ENCODE measurements around the gene CAPN11.
"Not testable (repeated sequence)": the region's sequence is repeated elsewhere in the genome, so short reads cannot be mapped to it uniquely, and the experiment has no call there.

CAPN11 gene

GRCh38 chr6:44143731-44144130, 14.9 kb upstream of the CAPN11 start:
- H3K36me3 ChIP-seq = peaks cover 79% of the 10 kb centered on the region
- H4K20me1 ChIP-seq = no peaks in the 10 kb centered on the region
- TF ChIP-seq Cebpa-rat (IDR thresholded peaks at IDR 0.05) = no peak
- no peak overlapping the region for H3K9ac ChIP-seq
- no peaks in the 10 kb centered on the region for H3K9me3 ChIP-seq
- no peak overlapping the region for H3K27ac ChIP-seq
- no peaks in the 10 kb centered on the region for H3K27me3 ChIP-seq
- no peak overlapping the region for H3K4me2 ChIP-seq
- peaks cover 10% of the 10 kb centered on the region for H3K4me1 ChIP-seq
- H3K4me3 ChIP-seq = no peak overlapping the region

GRCh38 chr6:44144536-44144935, 14.1 kb upstream of the CAPN11 start:
- Histone ChIP-seq H3K36me3 (peaks cover 84% of the 10 kb centered on the region), H3K4me1 (peaks cover 14% of the 10 kb centered on the region)
- H4K20me1 ChIP-seq, H3K27me3 ChIP-seq, H3K9me3 ChIP-seq, H3K27ac ChIP-seq, H3K9ac ChIP-seq, H3K4me2 ChIP-seq, H3K4me3 ChIP-seq: not testable (repeated sequence)

- TF ChIP-seq Cebpa-rat (IDR thresholded peaks at IDR 0.05) = no peak
- peaks cover 27% of the 10 kb centered on the region for H3K4me1 ChIP-seq
Observed at GRCh38 chr6:44145839-44146238, 12.8 kb upstream of the CAPN11 start.

GRCh38 chr6:44146685-44147084, 11.9 kb upstream of the CAPN11 start:
- peaks cover 35% of the 10 kb centered on the region for H3K4me1 ChIP-seq
- no peak overlapping the region for H3K27ac ChIP-seq
- peaks cover 68% of the 10 kb centered on the region for H3K36me3 ChIP-seq
- H3K9ac ChIP-seq = no peak overlapping the region
- H3K4me2 ChIP-seq = peak overlapping the region; percentile 21; the same call in 1 of the 2 replicates
- H3K9me3 ChIP-seq = no peaks in the 10 kb centered on the region
- TF ChIP-seq Cebpa-rat (IDR thresholded peaks at IDR 0.05) = no peak
- H4K20me1 ChIP-seq = peaks cover 19% of the 10 kb centered on the region
- H3K27me3 ChIP-seq = no peaks in the 10 kb centered on the region
- H3K4me3 ChIP-seq = no peak overlapping the region

More at GRCh38 chr6:44145839-44146238, 12.8 kb upstream of the CAPN11 start:
- Histone ChIP-seq H3K27me3 (no peaks in the 10 kb centered on the region), H3K36me3 (peaks cover 76% of the 10 kb centered on the region), H4K20me1 (peaks cover 11% of the 10 kb centered on the region), H3K4me3 (no peak overlapping the region), H3K27ac (no peak overlapping the region), H3K4me2 (no peak overlapping the region), H3K9me3 (no peaks in the 10 kb centered on the region), H3K9ac (no peak overlapping the region)

DNA sequence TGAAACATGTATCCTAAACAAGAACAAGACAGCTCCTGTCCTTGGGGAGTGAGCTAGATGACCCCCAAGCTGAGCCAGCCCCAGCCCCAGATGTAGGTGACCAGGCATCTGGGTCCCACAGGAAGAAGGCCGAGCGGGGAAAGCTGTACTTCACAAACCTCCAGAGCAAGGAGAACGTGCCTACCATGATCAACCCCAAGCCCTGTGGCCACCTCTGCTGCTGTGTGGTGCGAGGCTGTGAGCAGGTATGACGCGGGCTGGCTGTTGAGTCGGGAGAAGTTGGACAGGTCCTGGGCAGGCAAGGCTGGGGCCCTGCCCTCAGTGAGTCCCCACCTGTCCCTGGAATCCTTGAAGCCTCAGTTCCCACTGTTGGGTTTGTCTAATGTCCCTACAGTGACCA, 11.4 kb upstream of the CAPN11 start:
- Histone ChIP-seq H4K20me1 (peaks cover 20% of the 10 kb centered on the region), H3K4me2 (peak overlapping the region; percentile 21; the same call in 1 of the 2 replicates), H3K27me3 (no peaks in the 10 kb centered on the region), H3K4me1 (peaks cover 39% of the 10 kb centered on the region), H3K9ac (no peak overlapping the region), H3K36me3 (peaks cover 63% of the 10 kb centered on the region), H3K9me3 (no peaks in the 10 kb centered on the region), H3K4me3 (no peak overlapping the region), H3K27ac (no peak overlapping the region)
- no peak for TF ChIP-seq Cebpa-rat (IDR thresholded peaks at IDR 0.05)

GRCh38 chr6:44148306-44148705, 10.3 kb upstream of the CAPN11 start:
- Histone ChIP-seq H3K4me3 (no peak overlapping the region), H3K4me1 (peaks cover 39% of the 10 kb centered on the region), H3K27me3 (no peaks in the 10 kb centered on the region), H3K27ac (no peak overlapping the region), H3K36me3 (peaks cover 66% of the 10 kb centered on the region), H3K9me3 (no peaks in the 10 kb centered on the region), H4K20me1 (peaks cover 20% of the 10 kb centered on the region), H3K9ac (no peak overlapping the region), H3K4me2 (no peak overlapping the region)
- no peak for TF ChIP-seq Cebpa-rat (IDR thresholded peaks at IDR 0.05)

GRCh38 chr6:44149369-44150012, 9.1 kb upstream of the CAPN11 start:
- peak overlapping the region; percentile 51 for H3K27ac ChIP-seq
- H3K4me3 ChIP-seq = no peak overlapping the region
- H3K4me1 ChIP-seq = peaks cover 45% of the 10 kb centered on the region
- H4K20me1 ChIP-seq = peaks cover 20% of the 10 kb centered on the region
- H3K4me2 ChIP-seq = peak overlapping the region; percentile 80
- H3K36me3 ChIP-seq = peaks cover 54% of the 10 kb centered on the region
- peak overlapping the region; percentile 5; the same call in 1 of the 2 replicates for H3K9ac ChIP-seq
- no peaks in the 10 kb centered on the region for H3K27me3 ChIP-seq
- H3K9me3 ChIP-seq = no peaks in the 10 kb centered on the region
- no peak for TF ChIP-seq Cebpa-rat (IDR thresholded peaks at IDR 0.05)

GRCh38 chr6:44150317-44150917, 8.2 kb upstream of the CAPN11 start:
- no peak for TF ChIP-seq Cebpa-rat (IDR thresholded peaks at IDR 0.05)
- no peaks in the 10 kb centered on the region for H3K9me3 ChIP-seq
- peaks cover 54% of the 10 kb centered on the region for H3K4me1 ChIP-seq
- peak overlapping the region; percentile 80 for H3K4me2 ChIP-seq
- H3K27me3 ChIP-seq = no peaks in the 10 kb centered on the region
- peaks cover 48% of the 10 kb centered on the region for H3K36me3 ChIP-seq
- H4K20me1 ChIP-seq = peaks cover 20% of the 10 kb centered on the region
- H3K27ac ChIP-seq = peak overlapping the region; percentile 51
- H3K9ac ChIP-seq = 0 out of 2 replicates have a peak overlapping the region, but pooled peaks have one; percentile 5
- H3K4me3 ChIP-seq = no peak overlapping the region

DNA sequence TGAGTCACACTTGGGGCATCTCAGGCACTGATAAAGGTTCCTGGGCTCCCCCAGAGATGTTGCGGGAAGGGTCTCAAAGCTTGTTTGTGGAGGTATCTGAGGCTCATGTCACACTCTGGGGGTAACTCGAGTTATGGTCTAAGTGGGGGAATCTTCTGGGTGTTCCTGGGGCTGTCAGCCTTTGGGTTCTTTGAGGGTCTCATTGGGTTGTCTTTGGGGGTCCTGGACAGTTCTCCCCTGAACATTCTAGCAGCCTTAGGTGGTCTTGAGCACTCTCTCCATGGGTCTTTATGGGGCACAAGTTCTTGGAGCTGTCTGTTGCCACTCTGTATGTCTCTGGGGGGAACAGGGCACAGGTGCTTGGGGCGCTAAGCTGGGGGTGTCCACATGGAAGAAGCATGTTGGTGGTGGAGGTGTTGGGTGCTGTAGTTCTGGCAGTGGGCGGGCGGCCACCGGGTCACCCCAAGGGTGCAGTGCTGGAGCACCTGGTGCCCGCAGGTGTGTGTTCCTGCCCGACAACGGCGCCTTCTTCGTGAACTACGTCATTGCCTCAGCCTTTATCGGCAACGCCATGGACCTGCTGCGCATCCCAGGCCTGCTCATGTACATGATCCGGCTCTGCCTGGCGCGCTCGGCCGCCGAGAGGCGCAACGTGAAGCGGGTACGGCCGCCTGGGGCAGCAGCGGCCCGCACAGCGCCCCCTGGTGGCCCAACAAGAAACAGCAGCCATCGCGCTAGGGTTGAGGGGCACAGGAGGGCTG, 7.1 kb upstream of the CAPN11 start:
- Histone ChIP-seq H3K27ac (no peak overlapping the region), H3K4me2 (peak overlapping the region; percentile 80), H3K9ac (no peak overlapping the region), H3K4me1 (peaks cover 60% of the 10 kb centered on the region), H4K20me1 (peaks cover 20% of the 10 kb centered on the region), H3K27me3 (no peaks in the 10 kb centered on the region), H3K9me3 (no peaks in the 10 kb centered on the region), H3K36me3 (peaks cover 38% of the 10 kb centered on the region), H3K4me3 (no peak overlapping the region)
- no peak for TF ChIP-seq Cebpa-rat (IDR thresholded peaks at IDR 0.05)

GRCh38 chr6:44152109-44152461, 6.5 kb upstream of the CAPN11 start:
- Histone ChIP-seq H3K4me1 (peaks cover 60% of the 10 kb centered on the region), H3K27me3 (no peaks in the 10 kb centered on the region), H3K4me2 (peak overlapping the region; percentile 80), H4K20me1 (peaks cover 20% of the 10 kb centered on the region), H3K9me3 (no peaks in the 10 kb centered on the region), H3K36me3 (peaks cover 33% of the 10 kb centered on the region), H3K9ac (no peak overlapping the region), H3K4me3 (no peak overlapping the region), H3K27ac (no peak overlapping the region)
- no peak for TF ChIP-seq Cebpa-rat (IDR thresholded peaks at IDR 0.05)

Measured in BLaER1 (cell line).